Nephron progenitor cell (in vitro differentiated cells): ENCODE measurements around the gene MELTF.

ENCODE experiments used
- DNase-seq: peaks from one replicate; pipeline ENCODE4 v3.0.0; 2021
- H3K27ac Mint-ChIP-seq: 2 replicates; pipeline ENCODE4 v1.8.0; 2021; ENCODE audit warnings: mild to moderate bottlenecking, moderate library complexity, mixed read lengths
- H3K27me3 Mint-ChIP-seq: 2 replicates; pipeline ENCODE4 v1.8.0; 2021; ENCODE audit warnings: mild to moderate bottlenecking, low read depth, mixed read lengths; ENCODE audit not compliant: poor library complexity
- H3K36me3 Mint-ChIP-seq: 2 replicates; pipeline ENCODE4 v1.8.0; 2021; ENCODE audit warnings: low read depth, mixed read lengths
- H3K4me1 Mint-ChIP-seq: 2 replicates; pipeline ENCODE4 v1.8.0; 2021; ENCODE audit warnings: mixed read lengths
- H3K4me3 Mint-ChIP-seq: 2 replicates; pipeline ENCODE4 v1.8.0; 2021; ENCODE audit warnings: mild to moderate bottlenecking, moderate library complexity, mixed read lengths
- H3K9me3 Mint-ChIP-seq: 2 replicates; pipeline ENCODE4 v1.8.0; 2021; ENCODE audit warnings: mild to moderate bottlenecking, moderate library complexity, mixed read lengths
- TF ChIP-seq, protein P1 (sequence below): fragments of 200-600 bp; sonication (generic); IDR thresholded peaks from 2 replicates; pipeline ENCODE4 v1.5.0; 2021; ENCODE audit warnings: antibody characterized with exemption

The MELTF gene

GRCh38 chr3:196966526-196967401, 62.9 kb downstream of the MELTF start:
- Mint-ChIP-seq H3K9me3 (peaks cover 17% of the 10 kb centered on the region), H3K4me1 (peaks cover 31% of the 10 kb centered on the region), H3K36me3 (peaks cover 5% of the 10 kb centered on the region), H3K4me3 (peak overlapping the region; percentile 69), H3K27me3 (peaks cover 86% of the 10 kb centered on the region), H3K27ac (no peak overlapping the region)
- TF ChIP-seq, protein P1, sequence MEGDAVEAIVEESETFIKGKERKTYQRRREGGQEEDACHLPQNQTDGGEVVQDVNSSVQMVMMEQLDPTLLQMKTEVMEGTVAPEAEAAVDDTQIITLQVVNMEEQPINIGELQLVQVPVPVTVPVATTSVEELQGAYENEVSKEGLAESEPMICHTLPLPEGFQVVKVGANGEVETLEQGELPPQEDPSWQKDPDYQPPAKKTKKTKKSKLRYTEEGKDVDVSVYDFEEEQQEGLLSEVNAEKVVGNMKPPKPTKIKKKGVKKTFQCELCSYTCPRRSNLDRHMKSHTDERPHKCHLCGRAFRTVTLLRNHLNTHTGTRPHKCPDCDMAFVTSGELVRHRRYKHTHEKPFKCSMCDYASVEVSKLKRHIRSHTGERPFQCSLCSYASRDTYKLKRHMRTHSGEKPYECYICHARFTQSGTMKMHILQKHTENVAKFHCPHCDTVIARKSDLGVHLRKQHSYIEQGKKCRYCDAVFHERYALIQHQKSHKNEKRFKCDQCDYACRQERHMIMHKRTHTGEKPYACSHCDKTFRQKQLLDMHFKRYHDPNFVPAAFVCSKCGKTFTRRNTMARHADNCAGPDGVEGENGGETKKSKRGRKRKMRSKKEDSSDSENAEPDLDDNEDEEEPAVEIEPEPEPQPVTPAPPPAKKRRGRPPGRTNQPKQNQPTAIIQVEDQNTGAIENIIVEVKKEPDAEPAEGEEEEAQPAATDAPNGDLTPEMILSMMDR: no peak
- no peak for DNase-seq

GRCh38 chr3:196965804-196966173, 63.8 kb downstream of the MELTF start:
- Mint-ChIP-seq H3K36me3 (peaks cover under 1% of the 10 kb centered on the region), H3K4me1 (peaks cover 32% of the 10 kb centered on the region), H3K27me3 (peaks cover 86% of the 10 kb centered on the region), H3K9me3 (peaks cover 8% of the 10 kb centered on the region), H3K27ac (no peak overlapping the region), H3K4me3 (no peak overlapping the region)
- TF ChIP-seq, protein P1: no peak
- DNase-seq: no peak

DNA sequence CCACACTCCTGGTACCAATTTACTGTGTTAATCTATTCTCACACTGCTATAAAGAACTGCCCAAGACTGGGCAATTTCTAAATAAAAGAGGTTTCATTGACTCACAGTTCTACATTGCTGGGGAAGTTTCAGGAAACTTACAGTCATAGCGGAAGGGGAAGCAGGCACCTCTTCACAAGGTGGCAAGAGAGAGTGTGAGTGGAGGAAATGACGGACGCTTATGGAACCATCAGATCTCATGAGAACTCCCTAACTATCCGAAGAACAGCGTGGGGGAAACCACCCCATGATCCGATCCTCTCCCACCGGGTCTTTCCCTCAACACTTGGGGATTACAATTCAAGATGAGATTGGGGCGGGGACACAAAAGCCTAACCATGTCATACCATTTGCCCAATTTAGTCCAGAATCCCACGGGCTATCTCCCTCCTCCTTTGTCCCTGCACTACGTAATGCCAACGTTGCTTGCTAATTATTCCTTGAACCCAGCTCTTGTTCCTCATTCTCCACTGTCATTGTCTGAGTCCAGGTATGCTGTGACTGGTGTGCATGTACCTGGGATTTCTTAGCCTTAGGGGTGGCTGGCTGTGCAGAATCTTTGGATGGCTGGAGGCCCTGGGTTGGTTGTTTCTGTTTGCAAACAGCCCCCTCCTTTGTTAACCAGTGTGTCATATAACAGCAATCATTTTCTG, 64.4 kb downstream of the MELTF start:
- DNase-seq: no peak
- Mint-ChIP-seq H3K27me3 (peaks cover 86% of the 10 kb centered on the region), H3K9me3 (peaks cover 2% of the 10 kb centered on the region), H3K27ac (no peak overlapping the region), H3K4me1 (peaks cover 32% of the 10 kb centered on the region), H3K36me3 (no peaks in the 10 kb centered on the region), H3K4me3 (no peak overlapping the region)
- TF ChIP-seq, protein P1: no peak

DNA sequence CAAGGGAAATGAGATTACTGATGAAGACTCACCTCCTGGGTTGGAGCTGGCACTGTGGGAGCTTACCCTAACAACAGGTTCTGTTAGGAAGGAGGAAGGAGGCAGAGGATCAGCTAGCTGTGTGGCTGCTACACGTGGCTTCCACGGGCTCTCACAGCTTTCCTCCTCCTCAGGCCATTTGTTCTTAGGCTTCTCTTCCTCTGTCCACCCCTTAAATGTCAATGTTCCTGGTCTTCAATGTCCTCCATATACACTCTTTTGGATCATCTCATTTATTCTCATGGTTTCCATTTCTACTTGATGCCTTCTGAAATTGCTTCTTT, 66.0 kb downstream of the MELTF start:
- no peak overlapping the region for H3K27ac Mint-ChIP-seq
- no peaks in the 10 kb centered on the region for H3K36me3 Mint-ChIP-seq
- no peaks in the 10 kb centered on the region for H3K9me3 Mint-ChIP-seq
- TF ChIP-seq, protein P1: no peak
- H3K4me1 Mint-ChIP-seq: peaks cover 32% of the 10 kb centered on the region
- H3K27me3 Mint-ChIP-seq: peaks cover 98% of the 10 kb centered on the region
- no peak overlapping the region for H3K4me3 Mint-ChIP-seq
- DNase-seq: no peak

- H3K36me3 Mint-ChIP-seq: no peaks in the 10 kb centered on the region
- TF ChIP-seq, protein P1: no peak
- no peaks in the 10 kb centered on the region for H3K9me3 Mint-ChIP-seq
- H3K4me3 Mint-ChIP-seq: no peak overlapping the region
- H3K27me3 Mint-ChIP-seq: peaks cover 100% of the 10 kb centered on the region
- peaks cover 32% of the 10 kb centered on the region for H3K4me1 Mint-ChIP-seq
- DNase-seq: no peak
- no peak overlapping the region for H3K27ac Mint-ChIP-seq
These were observed 66.5 kb downstream of the MELTF start for GRCh38 chr3:196962930-196963630.
